Caco-2 (cell line): ENCODE measurements around the gene MRPL27. TPM values are rescaled to one million over a fixed set of nuclear protein-coding genes. Genes with fewer than 3 reads are reported as not detected.

Source experiments
- BruUV-seq: library from RNA; stranded (reverse); fragments of 400-500 nt; replicated peaks from 2 replicates; lab custom pipeline; 2021; lab: Mats Ljungman, UMichigan
- CTCF ChIA-PET: fragments of 300-600 bp; sonication (Branson Sonifier 250); formaldehyde crosslinking; loops from one replicate; lab custom pipeline; 2022; ENCODE audit warnings: antibody characterized with exemption; lab: Charles Lee
- POLR2A ChIA-PET: fragments of 300-600 bp; sonication (Branson Sonifier 250); formaldehyde crosslinking; loops from one replicate; lab custom pipeline; 2022; ENCODE audit warnings: antibody characterized with exemption; lab: Charles Lee
- DNase-seq, 2 experiments: peaks; one replicate each; pipeline versions ENCODE4 v3.0.0 to v3.0.0-alpha.2; 2020 to 2022
- H3K27me3 ChIP-seq: replicated peaks from 2 replicates; pipeline ENCODE4 v1.6.0; 2011; ENCODE audit warnings: low read length; ENCODE audit not compliant: control insufficient read depth, insufficient read depth
- H3K36me3 ChIP-seq: 2 replicates; pipeline ENCODE4 v1.5.1; 2011; ENCODE audit warnings: low read length; ENCODE audit not compliant: control insufficient read depth, insufficient read depth
- H3K4me1 ChIP-seq: fragments of 250-450 bp; sonication (Bioruptor Pico); 2 replicates; pipeline ENCODE4 v1.5.1; 2020; ENCODE audit warnings: mild to moderate bottlenecking
- H3K4me3 ChIP-seq: 2 replicates; pipeline ENCODE4 v1.5.1; 2011; ENCODE audit warnings: low read depth, mild to moderate bottlenecking, control low read depth, low read length
- H3K9me3 ChIP-seq: fragments of 250-450 bp; sonication (Bioruptor Pico); 2 replicates; pipeline ENCODE4 v1.5.1; 2020; ENCODE audit warnings: mild to moderate bottlenecking, moderate library complexity
- H3K27ac Mint-ChIP-seq: one replicate; pipeline ENCODE4 v1.8.0; 2022; ENCODE audit warnings: mixed read lengths; ENCODE audit not compliant: unreplicated experiment
- H3K27me3 Mint-ChIP-seq: one replicate; pipeline ENCODE4 v1.8.0; 2022; ENCODE audit warnings: mixed read lengths; ENCODE audit not compliant: insufficient read depth, unreplicated experiment
- H3K36me3 Mint-ChIP-seq: one replicate; pipeline ENCODE4 v1.8.0; 2022; ENCODE audit warnings: mild to moderate bottlenecking, mixed read lengths; ENCODE audit not compliant: insufficient read depth, unreplicated experiment
- H3K4me1 Mint-ChIP-seq: one replicate; pipeline ENCODE4 v1.8.0; 2022; ENCODE audit warnings: low read depth, mixed read lengths; ENCODE audit not compliant: unreplicated experiment
- H3K4me3 Mint-ChIP-seq: one replicate; pipeline ENCODE4 v1.8.0; 2022; ENCODE audit warnings: mild to moderate bottlenecking, moderate library complexity, mixed read lengths; ENCODE audit not compliant: unreplicated experiment
- H3K9me3 Mint-ChIP-seq: one replicate; pipeline ENCODE4 v1.8.0; 2022; ENCODE audit warnings: mixed read lengths; ENCODE audit not compliant: unreplicated experiment
- CTCF ChIP-seq, 2 experiments: fragments of 200-600 bp in 1 of 2; IDR thresholded peaks; 1 replicate in 1 of 2; 2 replicates in 1 of 2; pipeline versions ENCODE4 v1.5.1 to v1.8.0; 2011 to 2022; ENCODE audit warnings: antibody characterized with exemption in 1 of 2, control low read depth in 1 of 2, inconsistent platforms in 1 of 2, low read depth in 1 of 2, low read length in 1 of 2, mild to moderate bottlenecking in 1 of 2, moderate library complexity in 1 of 2; ENCODE audit not compliant: insufficient read depth in 1 of 2, severe bottlenecking in 1 of 2, unreplicated experiment in 1 of 2
- intact Hi-C: fragments of 100-400 bp; cut with micrococcal nuclease; formaldehyde crosslinking; loops from one replicate; pipeline ENCODE4 v1.10.0; 2022; ENCODE audit not compliant: unreplicated experiment
- total RNA-seq: library from RNA; stranded (reverse); gene quantifications from 2 replicates; pipeline ENCODE4 v1.2.3, GENCODE V29; 2022

Gene MRPL27
- total RNA-seq, 1 experiment from 2014 or later, result 196 TPM

- no peaks in the 10 kb centered on the region for H3K27me3 ChIP-seq
- CTCF ChIA-PET, result interaction anchor here (0.6 to 3.6 kb wide), 47 partner anchors 9 to 508 kb away, joined by 3 to 67 read pairs (median 6); partner anchors contain the start of genes ACSF2, CACNA1G, EME1 and EPN3
- Mint-ChIP-seq H3K36me3 (peaks cover 42% of the 10 kb centered on the region), H3K4me1 (peaks cover 12% of the 10 kb centered on the region), H3K9me3 (no peaks in the 10 kb centered on the region), H3K4me3 (peak overlapping the region; percentile 76), H3K27ac (peak overlapping the region; percentile 71), H3K27me3 (no peaks in the 10 kb centered on the region)
- H3K36me3 ChIP-seq, result peaks cover 17% of the 10 kb centered on the region
- BruUV-seq, result no TSS peak
- peaks cover 4% of the 10 kb centered on the region; the same call in 1 of the 2 replicates for H3K9me3 ChIP-seq
- no peak for TF ChIP-seq CTCF (IDR thresholded peaks at IDR 0.05; ENCODE audit: insufficient read depth in 1 of 2, low read depth in 1 of 2, low read length in 1 of 2, severe bottlenecking in 1 of 2, unreplicated experiment in 1 of 2)
- peak overlapping the region; percentile 72 for H3K4me3 ChIP-seq
- intact Hi-C loops, result loop anchor here (1.0 to 2.0 kb wide), 4 partner anchors 29 to 198 kb away; partner anchors contain the start of gene XYLT2
- peaks cover 5% of the 10 kb centered on the region; the same call in 1 of the 2 replicates for H3K4me1 ChIP-seq
- POLR2A ChIA-PET, result interaction anchor here (0.5 to 2.8 kb wide), 24 partner anchors 12 to 634 kb away, joined by 3 to 17 read pairs (median 5); partner anchors contain the start of genes ACSF2, FAM117A and XYLT2
- DNase-seq, result no peak
Observed at GRCh38 chr17:50397919-50398285, 24.9 kb upstream of the MRPL27 start.

GRCh38 chr17:50397111-50397918 lies 24.3 kb upstream of the MRPL27 start, which contains the start of gene LRRC59:
Gene LRRC59, minus strand, starts transcription at chr17:50397523. Its CDS starts 206 bp downstream, at chr17:50397317.
- Mint-ChIP-seq H3K4me1 (peaks cover 12% of the 10 kb centered on the region), H3K27ac (peak within 1 kb of the TSS; percentile 71), H3K36me3 (peaks cover 48% of the 10 kb centered on the region), H3K27me3 (no peaks in the 10 kb centered on the region), H3K4me3 (peak within 1 kb of the TSS; percentile 76), H3K9me3 (no peaks in the 10 kb centered on the region)
- Histone ChIP-seq H3K36me3 (peaks cover 20% of the 10 kb centered on the region), H3K4me1 (peaks cover 5% of the 10 kb centered on the region; the same call in 1 of the 2 replicates), H3K27me3 (no peaks in the 10 kb centered on the region), H3K4me3 (peak within 1 kb of the TSS; percentile 72), H3K9me3 (peaks cover 4% of the 10 kb centered on the region; the same call in 1 of the 2 replicates)
- ChIA-PET CTCF (interaction anchor here (0.6 to 3.6 kb wide), 61 partner anchors 9 to 508 kb away, joined by 3 to 67 read pairs (median 4); partner anchors contain the start of genes ACSF2, CACNA1G, EME1 and EPN3), POLR2A (interaction anchor here (0.5 to 2.8 kb wide), 34 partner anchors 9 to 633 kb away, joined by 3 to 17 read pairs (median 4); partner anchors contain the start of genes ACSF2, EME1, FAM117A and LUC7L3)
- intact Hi-C loops, result loop anchor here (1.0 to 2.0 kb wide), 4 partner anchors 30 to 197 kb away; partner anchors contain the start of gene XYLT2
- DNase-seq, result peak; percentile 96 to 100
- BruUV-seq, result TSS peak; percentile 69
- TF ChIP-seq CTCF (IDR thresholded peaks at IDR 0.05; ENCODE audit: insufficient read depth in 1 of 2, low read depth in 1 of 2, low read length in 1 of 2, severe bottlenecking in 1 of 2, unreplicated experiment in 1 of 2), result peak; percentile 100
